ENCODE results near the gene CYP4F3. TPM values are rescaled to one million over a fixed set of nuclear protein-coding genes. Genes with fewer than 3 reads are reported as not detected.
"Not testable (repeated sequence)": the region's sequence is repeated elsewhere in the genome, so short reads cannot be mapped to it uniquely, and the experiment has no call there.

The CYP4F3 gene
- total RNA-seq, 2 experiments from 2014 or later = 0.15 TPM; not detected in 1

DNA sequence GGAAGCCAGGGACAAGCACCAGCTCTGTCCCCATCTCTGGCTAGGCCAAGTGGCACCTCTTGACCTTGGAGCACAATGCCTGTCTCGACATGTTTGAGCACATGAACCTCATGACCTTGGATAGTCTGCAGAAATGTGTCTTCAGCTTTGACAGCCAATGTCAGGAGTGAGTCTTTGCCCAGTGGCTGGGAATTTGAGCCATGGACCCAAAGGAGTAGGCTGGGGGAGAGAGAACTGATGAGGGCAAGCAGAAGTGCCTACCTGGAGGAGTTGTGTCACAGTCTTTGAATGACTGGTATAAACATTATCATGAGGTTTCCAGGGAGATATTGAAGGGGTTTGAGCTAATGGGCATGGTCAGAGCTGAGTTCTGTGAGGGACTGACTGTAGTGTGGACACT is 25.5 kb downstream of the CYP4F3 start:
- Mint-ChIP-seq H3K4me1 (no peaks in the 10 kb centered on the region), H3K4me3 (no peak overlapping the region), H3K9me3 (no peaks in the 10 kb centered on the region), H3K27me3 (peaks cover 3% of the 10 kb centered on the region), H3K36me3 (ENCODE audit: low read depth) (no peaks in the 10 kb centered on the region), H3K27ac (no peak overlapping the region)
- no peak for DNase-seq
- CTCF ChIA-PET = no interaction called here
- POLR2A ChIA-PET = no interaction called here

DNA sequence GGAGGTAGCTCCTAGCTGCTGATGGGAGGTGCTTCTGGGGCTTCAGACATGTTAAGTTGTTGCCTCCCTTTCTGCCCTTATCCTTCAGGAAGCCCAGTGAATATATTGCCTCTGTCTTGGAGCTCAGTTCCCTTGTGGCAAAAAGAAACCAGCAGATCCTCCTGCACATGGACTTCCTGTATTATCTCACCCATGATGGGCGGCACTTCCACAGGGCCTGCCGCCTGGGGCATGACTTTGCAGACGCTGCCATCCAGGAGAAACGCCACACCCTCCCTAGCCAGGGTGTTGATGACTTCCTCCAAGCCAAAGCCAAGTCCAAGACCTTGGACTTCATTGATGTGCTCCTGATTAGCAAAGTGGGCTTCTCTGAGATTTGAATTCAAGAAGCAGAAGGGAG is 26.2 kb downstream of the CYP4F3 start:
- peaks cover 3% of the 10 kb centered on the region for H3K27me3 Mint-ChIP-seq
- no peaks in the 10 kb centered on the region for H3K9me3 Mint-ChIP-seq
- ChIA-PET CTCF (no interaction called here), POLR2A (no interaction called here)
- no peak overlapping the region for H3K4me3 Mint-ChIP-seq
- no peak for DNase-seq
- H3K4me1 Mint-ChIP-seq = no peaks in the 10 kb centered on the region
- no peak overlapping the region for H3K27ac Mint-ChIP-seq
- H3K36me3 Mint-ChIP-seq (ENCODE audit: low read depth) = no peaks in the 10 kb centered on the region

DNA sequence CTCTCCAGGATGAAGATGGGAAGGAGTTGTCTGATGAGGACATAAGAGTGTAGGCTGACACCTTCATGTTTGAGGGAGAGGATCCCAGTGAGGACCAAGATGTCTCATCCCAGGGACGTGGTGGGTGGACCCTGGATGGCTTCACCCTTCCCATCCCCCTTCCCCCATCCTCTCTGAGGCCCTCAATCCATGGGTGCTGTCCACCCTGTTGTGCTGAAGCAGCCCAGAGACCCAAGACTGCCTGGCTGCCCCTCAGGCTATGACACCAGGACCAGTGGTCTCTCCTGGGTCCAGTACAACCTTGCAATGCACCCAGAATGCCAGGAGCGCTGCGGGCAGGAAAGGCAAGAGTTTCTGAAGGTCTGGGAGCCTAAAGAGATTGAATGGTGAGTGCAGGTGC is 28.7 kb downstream of the CYP4F3 start:
- POLR2A ChIA-PET = no interaction called here
- no peak overlapping the region for H3K4me3 Mint-ChIP-seq
- no peaks in the 10 kb centered on the region for H3K4me1 Mint-ChIP-seq
- CTCF ChIA-PET = no interaction called here
- H3K27me3 Mint-ChIP-seq = no peaks in the 10 kb centered on the region
- no peak for DNase-seq
- no peak overlapping the region for H3K27ac Mint-ChIP-seq
- no peaks in the 10 kb centered on the region for H3K36me3 Mint-ChIP-seq (ENCODE audit: low read depth)
- peaks cover 1% of the 10 kb centered on the region for H3K9me3 Mint-ChIP-seq

DNA sequence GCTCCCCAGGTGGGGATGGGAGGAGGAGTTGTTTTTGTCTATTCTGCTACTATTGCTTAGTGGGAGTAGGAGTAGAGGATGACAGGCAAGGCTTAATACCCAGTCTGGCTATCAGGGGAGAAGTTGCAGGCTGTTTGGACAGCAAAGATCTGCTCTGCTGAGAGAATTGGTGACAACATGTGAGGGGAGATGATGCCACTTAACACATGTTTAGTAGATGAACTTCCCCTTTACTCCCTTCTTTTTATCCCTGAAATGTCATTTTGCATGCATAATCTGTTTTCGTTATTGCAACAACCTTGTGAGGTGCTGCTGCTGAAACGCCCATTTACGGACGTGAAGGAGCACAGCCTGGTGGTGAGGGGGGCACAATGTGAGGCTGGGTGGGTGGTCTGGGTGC is 29.2 kb downstream of the CYP4F3 start:
- no peak overlapping the region for H3K4me3 Mint-ChIP-seq
- DNase-seq = no peak
- H3K9me3 Mint-ChIP-seq = peaks cover 3% of the 10 kb centered on the region
- H3K4me1 Mint-ChIP-seq = no peaks in the 10 kb centered on the region
- H3K27ac Mint-ChIP-seq = no peak overlapping the region
- no peaks in the 10 kb centered on the region for H3K36me3 Mint-ChIP-seq (ENCODE audit: low read depth)
- no peaks in the 10 kb centered on the region for H3K27me3 Mint-ChIP-seq
- ChIA-PET CTCF (no interaction called here), POLR2A (no interaction called here)

DNA sequence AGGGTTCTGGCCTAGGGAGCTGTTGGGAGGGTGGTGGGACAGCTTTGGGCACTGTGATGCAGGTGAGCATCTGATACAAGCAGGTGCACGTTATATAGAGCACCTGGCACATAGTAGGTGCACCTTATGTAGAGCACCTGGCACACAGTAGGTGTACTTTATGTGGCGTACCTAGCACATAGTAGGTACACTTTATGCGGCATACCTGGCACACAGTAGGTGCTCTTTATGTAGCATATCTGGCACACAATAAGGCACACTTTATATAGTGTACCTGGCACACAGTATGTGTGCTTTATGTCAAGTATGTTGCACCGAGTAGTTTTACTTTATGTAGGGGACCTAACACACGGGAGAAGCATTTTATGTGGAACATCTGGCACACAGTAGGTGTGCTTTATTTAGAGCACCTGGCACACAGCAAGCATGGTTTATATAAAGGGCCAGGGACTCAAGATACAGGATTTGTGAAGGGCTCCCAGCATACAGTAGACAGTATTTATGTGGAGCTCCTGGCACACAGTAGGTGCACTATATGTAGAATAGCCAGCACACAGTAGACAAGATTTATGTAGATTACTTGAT is 30.6 kb downstream of the CYP4F3 start:
- Mint-ChIP-seq H3K9me3 (peaks cover 4% of the 10 kb centered on the region), H3K27ac (no peak overlapping the region), H3K27me3 (no peaks in the 10 kb centered on the region), H3K4me1 (no peaks in the 10 kb centered on the region), H3K4me3 (no peak overlapping the region), H3K36me3 (ENCODE audit: low read depth) (no peaks in the 10 kb centered on the region)
- CTCF ChIA-PET = no interaction called here
- DNase-seq = no peak
- POLR2A ChIA-PET = no interaction called here

DNA sequence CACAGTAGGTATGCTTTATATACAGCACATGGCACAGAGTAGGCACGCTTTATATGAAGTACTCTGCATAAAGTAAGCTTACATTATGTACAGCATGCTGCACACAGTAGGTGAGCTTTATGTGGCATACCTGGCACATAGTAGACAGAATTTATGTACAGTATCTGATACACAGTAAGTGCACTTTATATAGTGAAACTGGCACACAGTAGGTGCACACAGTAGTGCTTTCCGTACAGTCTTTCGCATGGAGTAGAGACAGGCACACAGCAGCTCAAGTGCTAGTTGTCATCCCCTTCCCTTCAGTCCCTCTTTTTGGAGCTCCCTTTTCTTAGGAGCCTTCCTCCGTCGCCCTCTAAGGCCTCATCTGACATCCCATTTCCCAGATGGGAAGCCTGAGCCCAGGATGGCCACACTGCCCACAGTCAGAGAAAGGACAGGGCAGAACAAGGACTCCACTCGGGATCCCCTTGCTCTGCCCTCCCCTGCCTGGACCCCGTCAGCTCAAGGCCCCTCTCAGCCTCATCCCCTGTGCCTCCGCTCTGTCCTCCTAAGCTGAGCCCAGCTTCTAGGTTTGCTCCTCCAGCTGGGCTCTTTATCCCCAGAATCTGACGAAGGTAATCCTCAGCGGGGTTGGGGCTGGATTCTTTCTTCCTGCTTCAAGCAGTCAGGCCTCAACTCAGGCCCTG is 31.3 kb downstream of the CYP4F3 start:
- no peaks in the 10 kb centered on the region for H3K4me1 Mint-ChIP-seq
- H3K36me3 Mint-ChIP-seq (ENCODE audit: low read depth) = no peaks in the 10 kb centered on the region
- no peak for DNase-seq
- H3K4me3 Mint-ChIP-seq = no peak overlapping the region
- H3K27me3 Mint-ChIP-seq = no peaks in the 10 kb centered on the region
- peaks cover 7% of the 10 kb centered on the region for H3K9me3 Mint-ChIP-seq
- CTCF ChIA-PET = no interaction called here
- POLR2A ChIA-PET = no interaction called here
- no peak overlapping the region for H3K27ac Mint-ChIP-seq

DNA sequence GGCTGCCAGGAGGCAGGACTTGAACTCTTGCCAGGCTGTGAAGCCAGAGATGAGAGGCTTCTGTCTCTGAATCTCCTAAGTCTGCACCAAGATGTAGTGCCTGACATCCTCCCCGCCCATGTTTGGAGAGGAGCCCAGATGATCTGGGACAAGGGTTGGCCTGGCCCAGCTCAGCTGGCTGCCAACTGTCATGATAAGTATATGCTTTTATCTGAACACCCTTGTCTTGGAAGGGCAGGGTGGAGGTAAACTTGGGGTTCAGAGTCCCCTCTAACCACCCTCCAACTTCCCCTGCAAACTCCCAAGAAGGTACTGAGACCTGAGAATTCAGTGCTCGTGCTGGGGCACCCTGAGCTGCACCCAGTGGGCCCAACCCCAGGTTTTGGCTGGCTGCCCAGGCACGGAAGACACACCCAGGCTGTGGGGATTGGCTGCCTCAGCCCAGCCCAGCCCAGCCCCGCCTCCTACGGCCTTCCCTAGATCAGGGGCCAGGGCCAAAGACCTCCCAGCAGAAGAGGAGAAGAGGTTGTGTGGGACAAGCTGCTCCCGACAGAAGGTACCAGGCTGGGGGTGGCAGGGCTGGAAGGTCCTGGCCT is 32.0 kb downstream of the CYP4F3 start, which contains the start of gene CYP4F12:
Gene CYP4F12 (plus strand): TSS at position 508 of the 596 bp plus-strand sequence. CDS start 443 bp downstream, outside the sequence.
- peaks cover 9% of the 10 kb centered on the region for H3K9me3 Mint-ChIP-seq
- POLR2A ChIA-PET = no interaction called here
- no peaks in the 10 kb centered on the region for H3K4me1 Mint-ChIP-seq
- CTCF ChIA-PET = no interaction called here
- H3K27ac Mint-ChIP-seq = no peak within 1 kb of the TSS
- DNase-seq = no peak
- no peaks in the 10 kb centered on the region for H3K36me3 Mint-ChIP-seq (ENCODE audit: low read depth)
- H3K27me3 Mint-ChIP-seq = no peaks in the 10 kb centered on the region
- H3K4me3 Mint-ChIP-seq = no peak within 1 kb of the TSS

- Mint-ChIP-seq H3K27ac (no peak overlapping the region), H3K36me3 (ENCODE audit: low read depth) (no peaks in the 10 kb centered on the region), H3K9me3 (peaks cover 14% of the 10 kb centered on the region), H3K4me1 (no peaks in the 10 kb centered on the region), H3K4me3 (no peak overlapping the region), H3K27me3 (no peaks in the 10 kb centered on the region)
- ChIA-PET CTCF (no interaction called here), POLR2A (no interaction called here)
- no peak for DNase-seq
Measured at GRCh38 chr19:15673176-15673654, 32.5 kb downstream of the CYP4F3 start.

DNA sequence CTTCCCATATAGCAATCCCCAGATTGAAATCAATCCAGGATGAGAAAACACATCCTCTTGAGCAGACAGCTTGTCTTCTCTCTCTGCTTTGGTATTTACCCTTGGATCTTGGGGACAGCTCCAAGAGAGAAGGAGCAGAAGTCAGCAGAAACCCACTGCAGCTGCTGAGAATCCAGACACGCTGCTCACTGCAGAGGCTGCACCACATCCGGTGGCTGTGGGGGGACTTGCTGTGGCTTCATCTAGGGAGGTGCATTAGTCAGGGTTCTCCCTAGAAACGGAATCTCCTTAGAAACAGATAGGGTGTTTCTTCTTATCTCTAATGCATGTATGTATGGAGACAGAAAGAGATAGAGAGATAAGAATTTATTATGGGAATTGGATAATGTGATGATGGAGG is 34.9 kb downstream of the CYP4F3 start:
- Mint-ChIP-seq H3K27me3 (no peaks in the 10 kb centered on the region), H3K4me3 (no peak overlapping the region), H3K4me1 (no peaks in the 10 kb centered on the region), H3K36me3 (ENCODE audit: low read depth) (no peaks in the 10 kb centered on the region), H3K27ac (no peak overlapping the region), H3K9me3 (peaks cover 19% of the 10 kb centered on the region)
- ChIA-PET POLR2A (no interaction called here), CTCF (no interaction called here)
- DNase-seq = no peak

DNA sequence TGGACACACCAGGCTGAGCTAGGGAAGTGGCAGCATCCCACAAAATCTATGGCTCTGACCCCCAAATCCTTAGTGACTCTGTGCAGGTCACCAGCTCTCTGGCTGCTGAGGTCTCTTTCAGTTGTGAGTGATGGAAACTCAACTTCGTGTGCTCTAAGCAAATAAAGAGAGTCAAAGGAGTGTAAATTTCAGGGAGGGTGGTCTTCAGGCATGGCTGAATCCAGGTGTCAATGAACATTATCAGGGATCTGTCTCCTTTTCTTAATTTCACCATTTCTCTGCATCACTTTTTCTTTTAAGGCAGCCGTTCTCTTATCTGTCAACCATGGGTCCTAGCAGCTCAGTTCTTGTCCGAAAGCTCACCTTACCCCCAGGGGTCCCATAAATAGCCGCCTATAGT is 38.4 kb downstream of the CYP4F3 start:
- H3K36me3 Mint-ChIP-seq (ENCODE audit: low read depth) = no peaks in the 10 kb centered on the region
- no peaks in the 10 kb centered on the region for H3K4me1 Mint-ChIP-seq
- no peak for DNase-seq
- H3K4me3 Mint-ChIP-seq = no peak overlapping the region
- H3K27me3 Mint-ChIP-seq = no peaks in the 10 kb centered on the region
- peaks cover 19% of the 10 kb centered on the region for H3K9me3 Mint-ChIP-seq
- H3K27ac Mint-ChIP-seq = no peak overlapping the region
- POLR2A ChIA-PET = no interaction called here
- CTCF ChIA-PET = no interaction called here

- H3K9me3 Mint-ChIP-seq = peaks cover 16% of the 10 kb centered on the region
Measured at GRCh38 chr19:15679865-15680264, 39.2 kb downstream of the CYP4F3 start.

GRCh38 chr19:15680478-15681322 is 40.0 kb downstream of the CYP4F3 start:
- Mint-ChIP-seq H3K36me3 (ENCODE audit: low read depth) (no peaks in the 10 kb centered on the region), H3K27me3 (no peaks in the 10 kb centered on the region), H3K27ac (no peak overlapping the region), H3K9me3 (peaks cover 14% of the 10 kb centered on the region), H3K4me3 (no peak overlapping the region), H3K4me1 (no peaks in the 10 kb centered on the region)
- DNase-seq = no peak
- CTCF ChIA-PET = no interaction called here
- POLR2A ChIA-PET = no interaction called here

More at GRCh38 chr19:15679865-15680264, 39.2 kb downstream of the CYP4F3 start:
- H3K36me3 Mint-ChIP-seq (ENCODE audit: low read depth); POLR2A ChIA-PET; H3K27ac Mint-ChIP-seq; H3K4me3 Mint-ChIP-seq; CTCF ChIA-PET; DNase-seq; H3K4me1 Mint-ChIP-seq; H3K27me3 Mint-ChIP-seq: not testable (repeated sequence)

GRCh38 chr19:15683411-15683810 is 42.7 kb downstream of the CYP4F3 start:
- POLR2A ChIA-PET = no interaction called here
- DNase-seq = no peak
- H3K36me3 Mint-ChIP-seq (ENCODE audit: low read depth) = no peaks in the 10 kb centered on the region
- H3K27me3 Mint-ChIP-seq = no peaks in the 10 kb centered on the region
- no peak overlapping the region for H3K27ac Mint-ChIP-seq
- no peaks in the 10 kb centered on the region for H3K4me1 Mint-ChIP-seq
- peaks cover 3% of the 10 kb centered on the region for H3K9me3 Mint-ChIP-seq
- no peak overlapping the region for H3K4me3 Mint-ChIP-seq
- CTCF ChIA-PET = no interaction called here

Data from activated CD4-positive, alpha-beta memory T cell treated with anti-CD3 and anti-CD28 coated beads, Interleukin-2, amount 10 ng/mL, durations not matched to agents 7 days and 5 days (primary cell).